ENCODE results near the gene FOXA3. TPM values are rescaled to one million over a fixed set of nuclear protein-coding genes. Genes with fewer than 3 reads are reported as not detected.

FOXA3 gene
- polyA plus RNA-seq, 1 donor (not counting 4 experiments of a cell fraction or from before 2014, with no cell fraction given), result not detected

- no peaks in the 10 kb centered on the region for H3K9me3 ChIP-seq (ENCODE audit: control insufficient read depth, low read depth, low read length)
- no peak overlapping the region for H3K27ac ChIP-seq (ENCODE audit: control insufficient read depth, insufficient read depth, low read length)
- peaks cover 24 to 33% of the 10 kb centered on the region in 2 experiments for H3K36me3 ChIP-seq (ENCODE audit: control insufficient read depth in 2 of 2, extremely low read depth in 1 of 2, insufficient read depth in 2 of 2, low read length in 2 of 2)
- dilution Hi-C loops (cut with MboI; ENCODE audit: extremely low pct_ligation_motif_present, low sequenced_read_pairs), result no loop called here
- peaks cover 13% of the 10 kb centered on the region for H3K4me1 ChIP-seq (ENCODE audit: control insufficient read depth, extremely low read depth, insufficient read depth, low read length)
- DNase-seq (ENCODE audit: low read depth, low spot score) (no peak), FAIRE-seq (no peak)
- H3K9me1 ChIP-seq (ENCODE audit: control insufficient read depth, extremely low read depth, insufficient read depth, low read length), result peaks cover 3% of the 10 kb centered on the region
- TF ChIP-seq EZH2 (IDR thresholded peaks at IDR 0.05; ENCODE audit: low read length) (no peak), CTCF (optimal IDR thresholded peaks at IDR 0.05 in 1 of 3, IDR thresholded peaks at IDR 0.05 in 1 of 3, conservative IDR thresholded peaks at IDR 0.05 in 1 of 3; ENCODE audit: extremely low read depth in 1 of 3, insufficient read depth in 2 of 3, low read length in 3 of 3) (no peak)
- no peak overlapping the region for H3K9ac ChIP-seq (ENCODE audit: control insufficient read depth, extremely low read depth, insufficient read depth, low read length)
- no peaks in the 10 kb centered on the region for H3K27me3 ChIP-seq (ENCODE audit: control insufficient read depth, extremely low read depth, insufficient read depth, low read length)
- no peak overlapping the region for H3K4me3 ChIP-seq (ENCODE audit: control insufficient read depth in 2 of 3, extremely low read depth in 1 of 3, insufficient read depth in 2 of 3, low read depth in 1 of 3, low read length in 3 of 3)
- H4K20me1 ChIP-seq (ENCODE audit: control insufficient read depth, extremely low read depth, insufficient read depth, low read length), result no peaks in the 10 kb centered on the region
- no peaks in the 10 kb centered on the region for H3K79me2 ChIP-seq (ENCODE audit: control insufficient read depth, insufficient read depth, low read length)
- H2AFZ ChIP-seq (ENCODE audit: control insufficient read depth, low read length), result no peak overlapping the region
- H3K4me2 ChIP-seq (ENCODE audit: control insufficient read depth, extremely low read depth, insufficient read depth, low read depth, low read length), result no peak overlapping the region
These were observed 41.4 kb upstream of the FOXA3 start for GRCh38 chr19:45822716-45823115.

- peaks cover 3% of the 10 kb centered on the region for H3K9me1 ChIP-seq (ENCODE audit: control insufficient read depth, extremely low read depth, insufficient read depth, low read length)
- H4K20me1 ChIP-seq (ENCODE audit: control insufficient read depth, extremely low read depth, insufficient read depth, low read length), result no peaks in the 10 kb centered on the region
- dilution Hi-C loops (cut with MboI; ENCODE audit: extremely low pct_ligation_motif_present, low sequenced_read_pairs), result no loop called here
- H3K27me3 ChIP-seq (ENCODE audit: control insufficient read depth, extremely low read depth, insufficient read depth, low read length), result no peaks in the 10 kb centered on the region
- no peak overlapping the region for H3K27ac ChIP-seq (ENCODE audit: control insufficient read depth, insufficient read depth, low read length)
- no peaks in the 10 kb centered on the region for H3K9me3 ChIP-seq (ENCODE audit: control insufficient read depth, low read depth, low read length)
- H2AFZ ChIP-seq (ENCODE audit: control insufficient read depth, low read length), result no peak overlapping the region
- no peaks in the 10 kb centered on the region for H3K79me2 ChIP-seq (ENCODE audit: control insufficient read depth, insufficient read depth, low read length)
- no peak overlapping the region for H3K9ac ChIP-seq (ENCODE audit: control insufficient read depth, extremely low read depth, insufficient read depth, low read length)
- H3K4me1 ChIP-seq (ENCODE audit: control insufficient read depth, extremely low read depth, insufficient read depth, low read length), result peaks cover 11% of the 10 kb centered on the region
- FAIRE-seq, result no peak
- H3K4me3 ChIP-seq (ENCODE audit: control insufficient read depth in 2 of 3, extremely low read depth in 1 of 3, insufficient read depth in 2 of 3, low read depth in 1 of 3, low read length in 3 of 3), result no peak overlapping the region
- no peak overlapping the region for H3K4me2 ChIP-seq (ENCODE audit: control insufficient read depth, extremely low read depth, insufficient read depth, low read depth, low read length)
- DNase-seq (ENCODE audit: low read depth, low spot score), result no peak
- TF ChIP-seq EZH2 (IDR thresholded peaks at IDR 0.05; ENCODE audit: low read length) (no peak), CTCF (optimal IDR thresholded peaks at IDR 0.05 in 1 of 3, IDR thresholded peaks at IDR 0.05 in 1 of 3, conservative IDR thresholded peaks at IDR 0.05 in 1 of 3; ENCODE audit: extremely low read depth in 1 of 3, insufficient read depth in 2 of 3, low read length in 3 of 3) (no peak)
- peaks cover 28 to 32% of the 10 kb centered on the region in 2 experiments for H3K36me3 ChIP-seq (ENCODE audit: control insufficient read depth in 2 of 2, extremely low read depth in 1 of 2, insufficient read depth in 2 of 2, low read length in 2 of 2)
These were observed 40.9 kb upstream of the FOXA3 start for GRCh38 chr19:45823182-45823581.

All from keratinocyte (primary cell).